Measurements from ENCODE around the gene ZDHHC22.
"Not testable (repeated sequence)": the region's sequence is repeated elsewhere in the genome, so short reads cannot be mapped to it uniquely, and the experiment has no call there.

ZDHHC22 gene, protein sequence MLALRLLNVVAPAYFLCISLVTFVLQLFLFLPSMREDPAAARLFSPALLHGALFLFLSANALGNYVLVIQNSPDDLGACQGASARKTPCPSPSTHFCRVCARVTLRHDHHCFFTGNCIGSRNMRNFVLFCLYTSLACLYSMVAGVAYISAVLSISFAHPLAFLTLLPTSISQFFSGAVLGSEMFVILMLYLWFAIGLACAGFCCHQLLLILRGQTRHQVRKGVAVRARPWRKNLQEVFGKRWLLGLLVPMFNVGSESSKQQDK
- 0 to 0.07 reads per million in 2 donors for total RNA-seq

DNA sequence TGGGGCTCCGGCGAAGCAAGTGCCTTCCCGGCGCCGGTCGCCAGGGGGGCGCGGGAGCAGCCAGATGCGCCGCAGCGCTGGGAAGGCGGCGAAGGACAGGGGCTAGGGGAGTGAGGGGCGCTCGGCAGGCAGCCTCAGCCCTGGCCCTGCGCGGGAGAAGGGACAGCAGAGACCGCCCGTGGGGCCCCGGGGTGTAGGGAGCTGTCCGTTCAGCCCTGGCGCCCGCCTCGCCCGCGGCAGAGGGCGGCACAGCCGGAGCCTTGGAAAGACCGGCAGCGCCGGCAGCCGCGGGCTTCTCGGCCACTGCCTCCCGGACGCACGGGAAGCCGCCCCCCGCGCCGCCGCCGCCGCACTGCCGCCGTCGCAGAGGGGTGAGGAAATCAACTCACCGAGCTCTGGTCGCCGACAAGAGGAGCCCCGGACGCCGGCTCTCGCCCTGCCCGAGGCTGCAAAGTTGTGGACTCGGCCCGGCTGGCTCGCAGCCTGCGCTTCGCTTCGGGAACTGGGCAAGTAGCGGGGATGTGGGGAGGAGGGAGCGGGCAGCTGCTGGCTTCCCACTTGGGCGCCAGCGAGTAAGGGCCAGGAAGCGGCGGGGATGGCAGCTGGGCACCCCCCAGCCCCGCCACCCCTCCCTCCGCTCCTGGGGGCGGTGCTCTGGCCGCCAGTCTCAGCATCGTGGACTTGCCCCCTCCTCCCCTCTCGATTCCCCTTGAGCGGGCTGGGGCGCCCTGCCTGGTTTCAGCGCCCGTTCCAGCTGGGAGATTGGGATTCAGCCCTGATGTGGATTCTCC is at the start of gene ZDHHC22:
TSS of gene ZDHHC22 (minus strand) at position 578 of the 791 bp plus-strand sequence. CDS start 2,053 bp downstream, outside the sequence.
- no peak for DNase-seq

DNA sequence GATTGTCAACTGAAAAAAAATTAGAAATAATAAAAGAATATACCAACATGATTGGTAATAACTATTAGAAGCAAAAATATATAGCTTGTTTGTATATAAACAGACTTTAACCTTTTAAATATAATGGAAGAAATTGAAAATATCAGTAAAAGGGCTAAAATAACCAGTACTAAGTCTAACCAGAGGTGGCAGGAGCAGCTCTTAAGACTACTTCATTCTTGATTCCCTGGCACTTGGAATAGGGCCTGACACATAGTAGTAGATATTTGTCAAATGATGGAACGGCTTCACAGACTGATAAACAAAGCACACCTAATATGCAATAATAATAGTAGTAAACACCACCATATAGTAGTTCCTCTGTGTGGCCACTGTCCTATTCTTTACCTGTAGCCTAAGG is 49.4 kb upstream of the ZDHHC22 start:
- DNase-seq: no peak

DNA sequence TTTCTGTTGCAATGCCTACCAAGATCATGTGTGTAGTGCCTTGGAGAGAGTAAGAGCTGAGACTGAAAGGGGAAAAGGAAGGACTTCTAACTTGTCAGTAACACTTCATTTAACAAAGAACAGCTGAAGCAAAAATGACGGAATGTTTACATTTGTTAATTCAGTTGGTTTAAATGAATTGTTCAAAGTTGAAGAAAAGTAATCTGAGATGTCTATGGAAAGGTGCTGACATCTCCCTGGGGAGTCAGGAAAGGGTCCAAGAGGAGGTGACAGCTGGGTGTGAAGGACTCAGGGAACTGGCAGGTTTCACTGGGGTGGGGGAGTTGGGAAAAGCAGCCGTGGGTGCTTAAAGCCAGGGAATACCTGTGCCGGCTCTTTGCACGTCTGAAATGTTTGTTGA is 47.9 kb upstream of the ZDHHC22 start:
- no peak for DNase-seq

DNA sequence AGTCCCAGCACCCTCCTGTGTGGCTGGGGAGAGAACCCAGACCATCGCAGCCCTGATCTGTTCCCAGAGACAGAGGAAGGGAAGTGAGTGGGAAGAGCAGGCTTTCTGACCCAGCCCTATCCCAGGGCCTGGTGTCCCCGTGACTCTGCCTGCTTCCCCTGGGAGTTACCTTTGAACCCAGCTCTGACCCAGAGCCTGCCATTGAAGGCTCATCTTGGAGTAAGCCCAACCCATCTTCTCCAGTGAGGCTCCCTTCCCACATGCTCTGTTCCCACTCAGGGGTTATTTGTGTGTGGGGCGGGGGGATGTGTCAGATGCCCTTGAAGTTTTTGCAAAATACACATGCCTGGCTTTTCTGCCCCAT is 46.0 kb upstream of the ZDHHC22 start:
- no peak for DNase-seq

DNA sequence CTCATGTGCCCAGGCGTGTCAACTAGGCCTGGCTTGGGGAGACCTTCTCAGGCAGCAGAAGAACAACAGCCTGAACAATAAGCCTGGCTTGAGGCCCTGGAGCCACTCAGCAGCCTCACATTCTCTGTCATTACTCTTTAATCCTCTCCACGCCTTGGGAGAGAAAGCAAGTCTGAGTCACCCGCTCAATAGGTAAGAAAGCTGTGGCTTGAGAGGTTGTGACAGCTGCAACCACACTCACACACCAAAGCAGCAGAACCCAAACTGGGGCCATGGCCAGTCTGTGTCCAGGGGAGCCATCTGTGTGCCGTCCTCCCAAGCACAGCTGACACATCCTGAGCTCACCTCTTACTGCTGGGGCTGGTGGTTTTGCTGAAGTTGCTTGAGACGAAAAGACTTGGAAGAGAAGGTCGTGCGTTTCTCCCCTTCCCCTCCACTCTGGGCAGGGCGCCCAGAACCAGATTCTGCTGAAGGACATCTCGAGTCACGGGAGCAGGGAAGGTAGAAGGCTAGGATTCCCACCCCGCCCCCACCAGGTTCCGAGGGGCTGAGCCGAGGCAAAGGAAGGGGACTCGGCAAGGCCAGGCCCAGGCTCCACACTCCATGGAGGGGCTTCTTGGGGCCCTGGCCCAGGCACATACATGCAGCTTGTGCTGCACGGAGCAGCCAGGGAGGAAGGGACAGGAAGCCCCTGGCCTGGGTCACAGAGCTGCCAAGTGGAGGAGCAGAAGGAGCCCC is 45.5 kb upstream of the ZDHHC22 start:
- DNase-seq: no peak

DNA sequence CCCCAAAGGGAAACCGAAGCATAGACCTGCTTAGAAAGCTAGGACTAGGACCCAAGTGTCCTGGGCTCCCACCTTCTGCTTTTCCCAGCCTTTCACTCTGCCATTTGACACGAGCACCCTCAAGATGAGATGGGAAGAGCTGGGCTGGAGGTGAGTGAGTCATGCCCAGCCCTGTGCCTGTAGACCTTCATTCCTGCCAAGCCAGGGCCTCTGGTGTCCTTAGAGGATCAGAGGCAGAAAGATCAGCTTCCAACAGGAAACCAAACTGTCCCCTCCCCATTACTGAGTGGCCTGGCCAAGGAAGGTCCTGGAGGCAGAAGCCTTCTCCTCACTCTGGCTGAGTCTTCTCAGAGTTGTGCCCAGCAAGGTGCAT is 43.5 kb upstream of the ZDHHC22 start:
- no peak for DNase-seq

DNA sequence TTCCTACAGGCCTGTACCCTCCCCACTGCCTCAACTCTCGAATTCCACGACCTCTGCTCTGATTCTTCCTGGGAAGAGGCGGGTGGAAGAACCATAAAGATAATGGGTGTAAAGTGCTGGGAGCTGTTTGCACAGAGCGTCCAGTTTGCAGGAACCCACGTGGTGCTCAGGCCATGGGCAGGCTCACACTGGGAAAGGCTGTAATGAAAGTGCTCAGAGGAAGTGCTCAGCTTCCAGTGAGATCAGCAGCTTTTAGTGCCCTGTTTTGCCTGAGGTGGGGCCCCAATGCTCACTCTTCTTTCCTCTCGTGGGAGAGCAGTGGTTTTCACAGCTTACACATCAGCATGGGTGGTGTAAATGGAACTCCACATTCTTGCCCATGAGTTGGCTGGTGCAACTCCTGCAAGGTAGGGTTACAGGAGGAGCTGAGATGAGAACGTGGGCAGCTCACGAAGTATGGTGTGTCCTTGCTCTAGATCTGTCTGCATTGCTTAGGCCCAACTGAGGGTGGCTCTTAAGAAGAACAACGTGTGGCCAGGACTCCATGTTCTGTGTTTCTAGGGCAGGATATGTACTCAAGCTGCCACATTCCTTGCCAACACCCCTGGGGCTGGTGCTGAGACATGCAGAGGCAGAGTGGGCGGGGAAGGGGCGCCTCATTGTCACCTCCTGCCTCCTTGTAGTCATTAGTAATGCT is 43.0 kb upstream of the ZDHHC22 start:
- no peak for DNase-seq

DNA sequence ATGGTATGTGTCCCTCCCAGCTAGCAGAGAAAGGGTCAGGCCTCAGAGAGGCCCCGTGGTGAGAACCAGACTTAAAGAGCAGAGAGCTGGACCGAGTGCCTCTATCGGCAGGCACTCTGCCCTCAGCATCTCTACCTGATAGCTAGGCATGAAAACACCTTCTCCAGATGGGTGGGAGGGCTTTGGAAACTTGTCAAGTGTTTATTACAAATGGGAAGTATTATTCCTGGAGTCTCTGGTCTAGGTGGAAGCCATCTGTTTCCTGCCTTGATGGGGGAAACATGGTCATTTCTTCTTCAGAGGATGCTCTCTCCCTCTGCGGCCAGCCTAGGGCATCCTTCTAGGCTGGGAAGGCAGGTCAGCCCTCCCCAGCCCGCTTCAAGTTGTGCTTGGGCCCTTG is 42.3 kb upstream of the ZDHHC22 start:
- no peak for DNase-seq

DNA sequence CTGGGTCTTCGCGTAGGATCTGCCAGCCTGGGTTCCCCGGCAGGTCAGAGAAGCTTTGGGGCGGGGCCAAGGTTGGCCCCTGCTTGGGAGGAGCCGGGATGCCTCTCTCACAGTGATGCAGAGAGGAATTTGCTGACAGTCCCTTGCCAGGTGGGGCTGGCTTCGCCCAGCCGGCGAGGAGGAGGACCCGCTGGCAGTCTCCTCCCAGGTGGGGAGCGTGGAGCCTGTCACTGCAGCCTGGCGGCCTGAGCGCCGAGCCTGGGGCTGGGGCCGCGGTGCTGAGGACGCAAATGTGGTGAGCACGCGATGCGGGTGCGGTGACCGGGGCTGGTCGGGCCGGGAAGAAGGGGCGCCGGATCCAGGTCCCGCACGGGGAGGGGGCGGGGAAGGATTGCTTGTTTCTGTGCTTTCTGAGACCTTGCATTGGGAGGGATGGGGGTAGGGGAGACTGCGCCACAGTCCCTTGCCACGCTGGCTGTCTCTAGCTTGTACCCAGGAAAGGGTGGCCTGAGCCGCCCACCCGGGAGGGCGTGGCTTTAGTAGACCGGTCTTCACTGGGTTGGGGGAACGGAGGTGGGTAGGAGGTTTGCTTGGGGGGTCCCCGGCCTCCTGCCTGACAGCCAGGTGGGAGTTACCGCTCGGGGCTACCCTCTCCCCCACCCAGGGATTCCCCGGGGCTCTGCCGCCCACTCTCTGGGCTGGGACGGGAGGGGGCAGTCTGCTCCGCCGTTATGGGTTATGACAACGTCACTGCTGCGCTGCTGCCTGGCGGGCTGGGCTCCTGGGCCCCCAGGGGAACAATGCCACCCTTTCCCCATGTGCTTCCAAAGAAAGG is 40.2 kb upstream of the ZDHHC22 start, which contains the start of gene TMEM63C:
TSS of gene TMEM63C (plus strand) at position 196 of the 835 bp plus-strand sequence. CDS start 37,016 bp downstream, outside the sequence.
- peak; percentile 13 for DNase-seq

DNA sequence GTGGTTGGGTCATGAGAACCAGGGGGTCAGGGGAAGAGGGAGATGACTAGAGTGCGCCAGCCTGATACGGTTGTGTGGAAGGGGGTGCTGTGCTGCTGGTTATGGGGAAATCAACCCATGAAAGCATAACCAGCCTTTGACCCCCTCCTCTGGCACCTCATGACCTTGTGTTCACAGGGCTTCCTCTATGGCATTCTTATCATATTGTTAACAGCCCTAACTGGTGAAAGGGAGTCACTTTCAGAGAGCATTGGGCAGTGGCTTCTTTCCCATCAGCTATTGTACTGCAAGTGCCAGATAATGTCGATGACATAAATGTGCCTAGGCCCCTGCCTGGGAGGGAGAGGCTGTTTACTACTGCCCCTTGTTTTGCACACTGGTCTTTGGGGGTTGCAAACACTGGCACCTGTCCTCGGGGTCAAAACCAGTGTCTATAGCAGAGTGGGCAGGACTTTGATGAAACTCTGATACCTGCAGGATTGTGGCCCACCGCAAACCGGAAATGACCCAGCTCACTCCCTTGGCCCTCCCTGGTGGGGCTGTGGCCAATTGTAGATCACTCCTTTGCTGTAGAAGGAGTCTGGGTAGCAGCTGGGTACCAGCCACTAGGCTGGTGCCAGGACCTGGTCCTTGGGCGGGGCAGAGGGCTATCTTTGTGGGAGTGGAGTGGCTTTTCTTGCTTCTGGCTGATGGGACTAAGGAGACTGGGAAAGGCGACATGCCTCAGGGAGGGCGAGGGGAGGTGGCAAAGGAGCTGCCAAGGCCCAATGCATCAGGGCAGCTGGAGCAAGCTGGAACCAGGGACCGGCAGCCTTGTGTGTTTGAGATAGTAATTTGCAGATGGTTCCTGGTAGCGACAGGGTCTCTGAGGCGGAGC is 39.4 kb upstream of the ZDHHC22 start:
- no peak for DNase-seq

DNA sequence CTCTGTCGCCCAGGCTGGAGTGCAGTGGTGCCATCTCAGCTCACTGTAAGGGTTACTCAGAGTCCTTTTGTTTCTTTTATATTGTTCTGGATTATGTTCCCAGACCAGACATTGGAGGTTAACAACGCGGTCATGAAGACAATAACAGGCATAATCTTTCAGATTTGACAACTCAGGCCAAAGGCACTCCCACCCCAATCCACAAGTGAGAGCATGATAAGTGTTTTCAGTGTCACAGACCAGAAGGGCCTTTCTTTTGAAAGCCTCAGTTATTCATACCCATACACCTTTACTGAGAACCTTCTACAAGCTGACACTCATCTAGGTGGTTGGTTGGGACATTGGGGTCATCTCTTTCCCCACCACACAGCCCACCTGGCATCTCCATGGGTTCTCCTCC is 37.1 kb upstream of the ZDHHC22 start:
- no peak for DNase-seq

DNA sequence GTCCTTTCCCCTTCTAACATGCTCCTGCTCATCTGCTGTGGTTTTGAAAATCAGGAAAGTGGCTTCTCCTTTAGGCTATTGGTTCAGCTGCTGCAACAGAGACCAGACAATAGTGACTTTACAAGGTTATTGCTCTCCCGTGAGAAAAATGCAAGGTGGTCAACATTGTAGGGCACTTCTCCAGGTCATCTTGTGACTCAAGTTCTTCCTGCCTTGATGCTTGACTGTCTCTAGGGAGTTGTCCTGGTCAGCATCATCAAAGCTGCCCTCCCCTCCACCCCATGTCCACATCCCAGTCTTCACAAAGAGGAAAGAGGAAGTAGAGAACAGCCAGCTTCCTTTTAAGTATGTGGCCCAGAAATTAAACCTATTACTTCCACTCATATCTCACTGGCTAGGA is 36.1 kb upstream of the ZDHHC22 start:
- DNase-seq: no peak

DNA sequence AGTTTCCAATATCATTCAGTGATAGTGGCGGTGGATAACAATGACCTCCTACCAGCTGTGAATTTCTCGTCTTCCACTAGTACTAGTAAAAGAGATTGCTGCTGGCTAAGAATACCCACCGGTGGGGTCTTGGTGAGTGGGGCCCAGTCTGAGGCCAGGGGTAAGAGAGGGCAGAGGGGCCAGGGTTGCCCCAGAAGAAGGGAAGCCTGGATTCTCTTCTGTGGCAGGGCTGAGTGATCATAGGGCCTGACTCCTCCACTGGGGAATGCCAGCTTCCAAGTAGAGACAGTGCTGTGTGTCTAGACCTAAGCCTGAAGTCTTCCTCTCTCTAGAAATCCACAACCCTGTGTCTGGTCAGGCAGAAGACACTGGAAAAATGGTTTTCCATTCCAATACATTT is 34.3 kb upstream of the ZDHHC22 start:
- DNase-seq: no peak

DNA sequence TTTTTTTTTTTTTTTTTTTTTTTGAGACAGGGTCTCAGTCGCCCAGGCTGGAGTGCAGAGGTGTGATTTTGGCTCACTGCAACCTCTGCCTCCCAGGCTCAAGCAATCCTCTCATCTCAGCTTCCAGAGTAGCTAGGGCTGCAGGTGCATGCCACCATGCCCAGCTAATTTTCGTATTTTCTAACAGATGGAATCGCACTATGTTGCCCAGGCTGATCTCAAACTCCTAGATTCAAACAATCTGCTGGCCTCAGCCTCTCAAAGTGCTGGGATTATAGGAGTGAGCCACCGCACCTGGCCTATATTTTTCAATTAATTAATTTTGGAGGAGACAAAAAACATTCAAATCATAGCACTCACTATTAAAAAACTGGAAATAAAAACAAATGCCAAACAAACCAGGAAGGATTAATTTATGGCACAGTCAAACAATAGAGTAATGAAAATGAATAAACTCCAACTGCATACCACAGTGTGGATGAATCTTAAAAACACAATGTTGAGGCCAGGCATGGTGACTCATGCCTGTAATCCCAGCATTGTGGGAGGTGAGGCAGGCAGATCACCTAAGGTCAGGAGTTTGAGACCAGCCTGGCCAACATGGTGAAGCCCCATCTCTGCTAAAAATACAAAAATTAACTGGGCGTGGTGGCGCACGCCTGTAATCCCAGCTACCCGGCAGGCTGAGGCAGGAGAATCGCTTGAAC is 32.5 kb upstream of the ZDHHC22 start:
- not testable (repeated sequence) for DNase-seq

DNA sequence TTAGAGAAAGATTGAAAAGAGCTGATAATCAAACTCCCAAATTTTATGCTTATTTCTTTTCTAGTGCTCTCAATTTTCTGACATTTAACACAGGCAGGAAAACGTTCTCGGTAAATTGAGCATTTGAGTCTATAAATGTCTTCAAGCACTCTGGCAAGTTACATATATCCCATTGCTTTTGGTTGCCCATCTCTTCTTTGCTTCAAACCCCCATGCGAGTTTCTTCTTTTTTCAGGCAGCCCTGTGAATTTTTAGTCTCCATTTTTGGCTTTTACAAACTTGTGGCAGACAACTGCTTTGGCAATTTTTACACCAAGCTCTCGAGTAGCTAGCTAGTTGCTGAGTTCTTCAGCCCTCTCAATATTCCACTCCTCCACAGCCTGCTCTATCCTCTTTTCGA is 31.3 kb upstream of the ZDHHC22 start:
- DNase-seq: no peak

DNA sequence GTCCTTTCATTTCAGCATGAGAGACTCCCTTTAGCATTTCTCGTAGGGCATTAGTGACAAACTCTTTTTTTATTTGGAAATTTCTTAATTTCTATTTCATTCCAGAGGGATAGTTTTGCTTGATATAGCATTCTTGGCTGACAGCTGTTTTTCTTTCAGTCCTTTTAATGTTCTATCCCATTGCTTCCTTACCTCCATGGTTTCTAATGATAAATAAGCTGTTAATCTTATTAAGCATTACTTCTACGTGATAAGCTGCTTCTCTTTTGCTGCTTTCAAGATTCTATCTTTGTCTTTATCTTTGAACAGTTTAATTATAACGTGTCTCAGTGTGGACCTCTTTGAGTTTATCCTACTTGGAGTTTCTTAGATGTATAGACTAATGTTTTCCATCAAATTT is 28.5 kb upstream of the ZDHHC22 start:
- DNase-seq: no peak

DNA sequence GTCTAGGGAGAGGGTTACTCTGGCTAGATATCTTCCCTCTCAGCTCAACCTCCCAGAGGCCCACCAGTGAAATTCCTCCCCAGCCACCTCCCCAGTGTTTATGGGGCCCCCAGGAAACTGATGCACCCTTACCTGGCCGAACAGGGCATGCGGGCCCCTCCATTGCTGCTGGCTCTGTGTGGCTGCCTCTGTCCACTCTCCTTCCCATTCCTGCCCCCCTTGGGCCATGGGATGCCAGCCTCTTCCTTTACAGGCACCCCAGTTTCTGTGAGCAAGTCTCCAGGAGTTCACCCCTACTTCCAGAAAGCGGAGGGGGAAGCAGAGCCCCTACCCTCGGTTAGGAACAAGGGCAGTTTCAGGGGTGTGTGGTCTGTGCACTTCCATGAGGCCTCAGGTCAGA is 19.4 kb upstream of the ZDHHC22 start:
- DNase-seq: no peak

DNA sequence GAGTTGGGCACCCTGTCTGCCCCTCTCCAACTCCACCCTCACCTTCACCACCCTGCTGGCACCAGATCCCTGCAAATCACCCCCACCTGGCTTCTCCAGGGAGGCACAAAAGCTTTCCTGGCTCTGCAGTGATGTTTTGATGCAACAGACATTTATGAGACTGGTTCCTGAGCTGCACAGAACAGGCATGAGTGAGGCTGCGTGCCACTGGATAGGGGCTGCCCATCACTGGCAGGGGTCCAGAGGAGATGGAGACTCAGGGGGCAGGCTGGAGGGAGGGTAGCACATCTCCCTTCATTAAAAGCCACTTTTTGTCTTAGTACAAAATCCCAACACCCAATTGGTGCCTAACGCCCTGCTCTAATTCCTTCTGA is 17.3 kb upstream of the ZDHHC22 start:
- no peak for DNase-seq

DNA sequence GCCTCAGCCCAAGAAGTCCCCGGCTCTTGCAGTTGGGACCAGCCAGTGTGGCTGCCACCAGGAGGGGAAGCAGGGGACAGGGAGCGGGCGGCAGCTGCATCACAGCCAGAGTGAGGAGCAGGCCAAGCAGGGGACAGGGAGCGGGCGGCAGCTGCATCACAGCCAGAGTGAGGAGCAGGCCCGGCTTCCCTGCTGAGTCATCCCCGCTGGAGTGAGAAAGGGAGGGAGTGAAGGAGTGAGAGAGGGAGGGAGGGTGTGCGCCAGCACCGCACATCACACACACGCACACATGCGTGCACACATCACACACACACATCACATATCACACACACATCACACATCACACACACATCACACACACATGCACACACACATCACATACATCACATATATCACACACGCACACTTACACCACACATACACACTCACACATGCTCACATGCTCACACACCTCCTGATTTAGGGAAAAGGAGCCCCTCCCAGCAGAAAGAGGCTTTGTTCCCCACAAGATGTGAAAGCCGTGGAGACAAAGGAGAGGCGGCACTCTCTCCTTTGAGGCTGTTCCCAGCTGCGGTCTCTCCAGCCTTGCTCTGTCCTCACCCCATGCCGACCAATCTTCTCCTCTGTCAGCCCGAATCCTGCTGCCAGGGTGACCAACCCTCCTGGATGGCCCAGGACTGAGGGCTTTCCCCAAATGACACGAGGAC is 16.7 kb upstream of the ZDHHC22 start:
- no peak for DNase-seq

DNA sequence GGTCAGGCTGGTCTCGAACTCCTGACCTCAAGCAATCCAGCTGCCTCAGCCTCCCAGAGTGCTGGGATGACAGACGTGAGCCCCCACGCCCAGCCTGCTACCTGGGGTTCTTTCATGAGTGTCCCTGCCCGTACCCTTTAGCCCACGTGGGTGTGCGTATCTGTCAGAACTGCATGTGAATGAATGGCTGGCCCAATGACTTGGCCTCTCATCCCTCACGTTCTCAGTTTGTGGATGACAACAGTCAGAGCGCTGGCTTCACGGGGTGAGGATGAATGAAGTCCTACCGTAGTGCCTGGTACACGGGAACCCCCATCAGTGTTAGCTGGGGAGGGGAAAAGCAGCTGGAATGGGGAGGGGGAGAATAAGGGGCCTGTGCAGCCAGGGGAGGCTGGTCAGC is 16.1 kb upstream of the ZDHHC22 start:
- DNase-seq: no peak

All from T-helper 9 cell (primary cell).